NT2/D1 (cell line): Measurements from ENCODE around the gene HOXA6.

ENCODE experiments used
- SUZ12 ChIP-seq: IDR thresholded peaks from 2 replicates; pipeline ENCODE4 v1.6.1; 2011; ENCODE audit not compliant: insufficient read length, insufficient read depth; ENCODE audit errors: extremely low read depth
- YY1 ChIP-seq: IDR thresholded peaks from 2 replicates; pipeline ENCODE4 v1.6.1; 2011; ENCODE audit not compliant: insufficient read length, insufficient read depth
- ZNF274 ChIP-seq: IDR thresholded peaks from 2 replicates; pipeline ENCODE4 v1.6.1; 2011; ENCODE audit warnings: mild to moderate bottlenecking, low read depth, low read length

GRCh38 chr7:27167916-27168264, 20.3 kb upstream of the HOXA6 start:
- no peak for TF ChIP-seq SUZ12
- no peak for TF ChIP-seq YY1
- TF ChIP-seq ZNF274, result no peak
